GM10266 (cell line): ENCODE results near the gene CDKN2D.

Source experiments
- DNase-seq: peaks from one replicate; pipeline ENCODE4 v3.0.0; 2012; ENCODE audit errors: extremely low spot score
- TF ChIP-seq, protein P1 (sequence below): IDR thresholded peaks from 2 replicates; pipeline ENCODE4 v1.5.1; 2012; ENCODE audit warnings: mild to moderate bottlenecking, low read depth; ENCODE audit not compliant: control insufficient read depth, insufficient read depth; ENCODE audit errors: missing control alignments

The CDKN2D gene

DNA sequence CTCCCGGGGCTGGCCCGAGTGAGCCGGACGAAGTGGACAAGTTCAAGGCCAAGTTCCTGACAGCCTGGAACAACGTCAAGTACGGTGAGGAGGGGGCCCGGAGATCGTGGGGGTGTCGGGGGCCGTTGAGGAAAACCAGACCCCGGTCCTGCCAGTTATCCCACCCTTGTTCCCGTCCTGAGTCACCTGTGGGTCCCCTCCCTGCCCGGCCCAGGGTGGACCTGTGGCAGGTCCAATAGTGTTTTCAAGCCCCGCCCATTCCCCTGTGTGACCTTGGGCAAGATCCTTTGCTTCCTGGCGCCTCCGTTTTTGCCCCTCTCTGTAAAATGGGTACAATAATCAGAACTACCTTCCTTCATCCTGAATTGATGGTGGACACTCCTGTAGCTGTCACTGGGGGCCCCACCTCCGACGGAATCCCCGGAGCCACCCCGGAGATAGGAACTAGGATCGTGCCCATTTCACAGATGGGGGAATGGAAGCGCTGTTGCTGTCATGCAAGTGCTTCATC lies 24.5 kb downstream of the CDKN2D start:
- DNase-seq = peak; percentile 53
- TF ChIP-seq, protein P1, sequence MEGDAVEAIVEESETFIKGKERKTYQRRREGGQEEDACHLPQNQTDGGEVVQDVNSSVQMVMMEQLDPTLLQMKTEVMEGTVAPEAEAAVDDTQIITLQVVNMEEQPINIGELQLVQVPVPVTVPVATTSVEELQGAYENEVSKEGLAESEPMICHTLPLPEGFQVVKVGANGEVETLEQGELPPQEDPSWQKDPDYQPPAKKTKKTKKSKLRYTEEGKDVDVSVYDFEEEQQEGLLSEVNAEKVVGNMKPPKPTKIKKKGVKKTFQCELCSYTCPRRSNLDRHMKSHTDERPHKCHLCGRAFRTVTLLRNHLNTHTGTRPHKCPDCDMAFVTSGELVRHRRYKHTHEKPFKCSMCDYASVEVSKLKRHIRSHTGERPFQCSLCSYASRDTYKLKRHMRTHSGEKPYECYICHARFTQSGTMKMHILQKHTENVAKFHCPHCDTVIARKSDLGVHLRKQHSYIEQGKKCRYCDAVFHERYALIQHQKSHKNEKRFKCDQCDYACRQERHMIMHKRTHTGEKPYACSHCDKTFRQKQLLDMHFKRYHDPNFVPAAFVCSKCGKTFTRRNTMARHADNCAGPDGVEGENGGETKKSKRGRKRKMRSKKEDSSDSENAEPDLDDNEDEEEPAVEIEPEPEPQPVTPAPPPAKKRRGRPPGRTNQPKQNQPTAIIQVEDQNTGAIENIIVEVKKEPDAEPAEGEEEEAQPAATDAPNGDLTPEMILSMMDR = no peak

DNA sequence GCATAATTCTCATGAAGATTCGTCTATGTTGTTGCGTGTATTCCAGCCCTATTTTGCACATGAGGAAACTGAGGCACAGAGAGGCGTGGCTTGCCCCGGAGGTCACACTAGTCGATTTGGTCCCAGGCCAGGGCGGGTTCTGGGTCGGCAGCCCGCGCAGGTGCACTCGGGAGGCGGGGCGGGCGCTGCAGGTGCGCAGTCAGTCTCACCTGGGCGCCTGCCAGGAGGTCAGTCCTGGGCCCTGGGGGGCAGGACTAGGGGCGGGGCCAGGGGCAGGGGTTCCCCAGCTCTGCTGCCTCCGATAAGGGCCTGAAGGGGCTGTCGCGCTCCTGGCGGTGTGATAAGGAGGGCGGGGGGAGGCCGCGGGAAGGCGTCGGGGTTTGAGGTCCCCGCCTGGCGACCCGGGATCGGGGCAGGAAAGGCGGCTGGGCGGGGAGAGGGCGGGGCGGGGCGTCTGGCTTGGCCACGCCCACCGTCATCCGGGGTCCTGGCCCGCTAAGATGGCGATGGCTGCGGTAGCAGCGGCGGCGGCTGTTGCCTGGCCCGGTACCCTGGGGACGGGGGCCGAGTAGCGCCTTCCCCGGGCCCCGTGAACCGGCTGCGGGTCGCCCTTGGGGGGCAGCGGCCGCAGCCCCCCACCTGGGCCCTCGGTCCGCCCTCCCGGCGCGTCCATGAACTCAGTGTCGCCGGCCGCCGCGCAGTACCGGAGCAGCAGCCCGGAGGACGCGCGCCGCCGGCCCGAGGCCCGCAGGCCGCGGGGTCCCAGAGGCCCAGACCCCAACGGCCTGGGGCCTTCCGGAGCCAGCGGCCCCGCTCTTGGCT lies 25.1 kb downstream of the CDKN2D start, which contains the start of gene ATG4D:
TSS of gene ATG4D (plus strand) at position 485 of the 822 bp plus-strand sequence. CDS start at position 672, 187 bp downstream.
- TF ChIP-seq, protein P1 = no peak
- peak; percentile 98 for DNase-seq

DNA sequence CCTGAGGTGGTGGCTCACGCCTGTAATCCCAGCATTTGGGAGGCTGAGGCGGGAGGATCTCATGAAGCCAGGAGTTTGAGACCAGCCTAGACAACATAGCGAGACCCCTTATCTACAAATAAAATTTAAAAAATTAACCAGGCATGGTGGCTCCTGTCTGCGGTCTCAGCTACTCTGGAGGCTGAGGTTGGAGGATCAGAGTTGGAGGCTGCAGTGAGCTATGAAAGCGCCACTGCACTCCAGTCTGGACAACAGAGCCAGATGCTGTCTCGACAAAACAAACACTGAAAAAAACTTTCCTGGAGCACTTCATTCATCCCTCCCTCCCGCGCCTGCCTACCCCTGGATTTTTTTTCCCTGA lies 25.7 kb downstream of the CDKN2D start:
- DNase-seq = peak; percentile 3
- TF ChIP-seq, protein P1 = no peak

DNA sequence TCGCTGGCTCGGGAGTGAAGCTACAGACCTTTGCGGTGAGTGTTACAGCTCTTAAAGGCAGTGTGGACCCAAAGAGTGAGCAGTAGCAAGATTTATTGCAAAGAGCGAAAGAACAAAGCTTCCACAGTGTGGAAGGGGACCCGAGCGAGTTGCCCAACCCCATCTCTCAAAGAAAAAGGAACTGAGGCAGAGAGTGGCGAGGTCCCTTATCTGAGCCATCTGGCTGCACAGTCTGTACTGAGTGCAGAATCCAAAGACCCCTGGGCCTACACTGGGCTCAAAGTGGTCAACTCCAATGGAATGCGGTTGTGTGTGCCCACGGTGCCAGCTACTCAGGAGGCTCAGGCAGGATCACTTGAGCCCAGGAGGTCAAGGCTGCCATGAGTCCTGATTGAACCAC lies 29.8 kb downstream of the CDKN2D start:
- DNase-seq = peak; percentile 5

DNA sequence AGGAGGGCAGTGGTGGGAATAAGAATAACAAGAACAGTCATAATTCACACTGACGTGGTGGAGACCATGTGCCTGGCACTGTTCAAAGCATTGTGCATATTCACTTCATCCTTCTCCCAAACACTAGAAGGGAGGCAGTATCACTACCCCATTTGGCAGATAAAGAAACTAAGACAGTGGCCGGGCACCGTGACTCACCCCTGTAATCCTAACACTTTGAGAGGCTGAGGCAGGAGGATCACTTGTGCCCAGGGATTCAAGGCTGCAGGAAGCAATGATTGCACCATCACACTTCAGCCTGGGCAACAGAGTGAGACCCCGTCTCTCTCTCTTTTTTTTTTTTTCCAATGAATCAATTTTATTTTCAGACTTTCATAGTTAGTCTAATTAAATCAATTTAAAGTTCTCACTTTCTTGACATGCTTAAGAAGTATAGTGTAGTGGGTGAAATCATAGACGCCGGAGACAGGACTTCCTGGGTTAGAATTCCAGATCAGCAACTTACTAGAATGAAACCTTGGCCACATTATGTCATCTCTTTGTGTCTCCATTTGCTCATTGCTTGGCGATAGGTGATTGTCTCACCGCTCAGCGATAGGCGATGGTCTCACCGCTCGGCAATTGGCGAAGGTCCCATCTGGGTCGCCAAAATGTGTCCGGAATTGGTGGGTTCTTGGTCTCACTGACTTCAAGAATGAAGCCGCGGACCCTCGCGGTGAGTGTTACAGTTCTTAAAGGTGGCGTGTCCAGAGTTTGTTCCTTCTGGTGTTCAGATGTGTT lies 30.4 kb downstream of the CDKN2D start:
- peak; percentile 5 for DNase-seq
- TF ChIP-seq, protein P1 = no peak

DNA sequence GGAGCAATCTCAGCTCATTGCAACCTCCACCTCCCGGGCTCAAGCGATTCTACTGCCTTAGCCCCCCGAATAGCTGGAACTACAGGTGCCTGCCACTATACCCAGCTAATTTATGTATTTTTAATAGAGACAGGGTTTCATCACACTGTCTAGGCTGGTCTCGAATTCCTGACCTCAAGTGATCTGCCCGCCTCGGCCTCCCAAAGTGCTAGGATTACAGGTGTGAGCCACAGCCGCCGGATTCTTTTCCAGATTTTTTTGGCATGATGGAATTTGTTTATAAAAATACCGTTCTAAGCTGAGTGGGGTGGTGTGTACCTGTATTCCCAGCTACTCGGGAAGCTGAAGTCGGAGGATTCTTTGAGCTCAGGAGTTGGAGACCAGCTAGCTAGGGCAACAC lies 31.1 kb downstream of the CDKN2D start:
- TF ChIP-seq, protein P1 = no peak
- DNase-seq = no peak

DNA sequence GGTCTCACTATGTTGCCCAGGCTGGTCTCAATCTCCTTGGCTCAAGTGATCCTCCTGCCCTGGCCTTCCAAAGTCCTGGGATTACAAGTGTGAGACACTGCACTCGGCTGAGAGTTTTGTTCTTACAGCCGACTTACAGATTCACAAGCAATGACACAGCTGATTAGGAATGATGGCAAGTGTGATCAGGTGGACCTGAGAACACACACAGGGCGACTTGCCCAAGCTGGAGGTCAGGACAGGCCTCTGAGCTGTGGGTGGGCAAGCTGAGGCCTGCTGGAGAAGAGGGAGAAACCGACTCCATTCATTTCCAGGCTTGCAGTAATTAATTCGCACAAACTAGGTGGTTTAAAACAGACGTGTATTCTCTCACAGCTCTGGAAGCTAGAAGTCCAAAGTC lies 33.2 kb downstream of the CDKN2D start:
- TF ChIP-seq, protein P1 = no peak
- peak; percentile 2 for DNase-seq
